HEK293 (cell line): Measurements from ENCODE around the gene TMOD4.

ENCODE experiments used
- GFI1B ChIP-seq: fragments of 450-650 bp; formaldehyde crosslinking; IDR thresholded peaks from 2 replicates; pipeline ENCODE4 v1.5.1; 2016; ENCODE audit warnings: missing biosample characterization, missing genetic modification characterization
- GLIS2 ChIP-seq: fragments of 450-650 bp; formaldehyde crosslinking; IDR thresholded peaks from 2 replicates; pipeline ENCODE4 v1.5.1; 2016; ENCODE audit warnings: missing biosample characterization, missing genetic modification characterization
- HOXC10 ChIP-seq: sonication (generic); formaldehyde crosslinking; IDR thresholded peaks from 2 replicates; pipeline ENCODE4 v1.8.1; 2023; ENCODE audit warnings: mild to moderate bottlenecking, missing genetic modification reagents
- KLF1 ChIP-seq: fragments of 450-650 bp; formaldehyde crosslinking; IDR thresholded peaks from 2 replicates; pipeline ENCODE4 v1.5.1; 2016; ENCODE audit warnings: missing biosample characterization, missing genetic modification characterization
- PRDM6 ChIP-seq: fragments of 450-650 bp; formaldehyde crosslinking; IDR thresholded peaks from 2 replicates; pipeline ENCODE4 v1.5.1; 2017; ENCODE audit warnings: missing biosample characterization, missing genetic modification characterization
- SCRT1 ChIP-seq: fragments of 450-650 bp; formaldehyde crosslinking; IDR thresholded peaks from 2 replicates; pipeline ENCODE4 v1.5.1; 2016; ENCODE audit warnings: missing biosample characterization, missing genetic modification characterization, borderline replicate concordance
- SETDB1 ChIP-seq: IDR thresholded peaks from one replicate; pipeline ENCODE4 v1.6.1; 2017; ENCODE audit warnings: mild to moderate bottlenecking, low read length, moderate library complexity, mixed read lengths; ENCODE audit not compliant: insufficient read length
- SP2 ChIP-seq: fragments of 450-650 bp; formaldehyde crosslinking; IDR thresholded peaks from 2 replicates; pipeline ENCODE4 v1.5.1; 2016; ENCODE audit warnings: missing biosample characterization, missing genetic modification characterization
- ZBTB17 ChIP-seq: fragments of 450-650 bp; formaldehyde crosslinking; IDR thresholded peaks from 2 replicates; pipeline ENCODE4 v1.5.1; 2016; ENCODE audit warnings: missing biosample characterization, missing genetic modification characterization
- ZBTB20 ChIP-seq: fragments of 450-650 bp; formaldehyde crosslinking; IDR thresholded peaks from 2 replicates; pipeline ENCODE4 v1.5.1; 2016; ENCODE audit warnings: missing biosample characterization, missing genetic modification characterization
- ZFP69B ChIP-seq: fragments of 450-650 bp; formaldehyde crosslinking; IDR thresholded peaks from 2 replicates; pipeline ENCODE4 v1.5.1; 2016; ENCODE audit warnings: missing biosample characterization, missing genetic modification characterization
- ZNF121 ChIP-seq: fragments of 450-650 bp; formaldehyde crosslinking; IDR thresholded peaks from 2 replicates; pipeline ENCODE4 v1.5.1; 2016; ENCODE audit warnings: missing biosample characterization, missing genetic modification characterization
- ZNF138 ChIP-seq: fragments of 450-650 bp; formaldehyde crosslinking; IDR thresholded peaks from 2 replicates; pipeline ENCODE4 v1.5.1; 2016; ENCODE audit warnings: missing biosample characterization, missing genetic modification characterization, borderline replicate concordance
- ZNF184 ChIP-seq: fragments of 450-650 bp; IDR thresholded peaks from 2 replicates; pipeline ENCODE4 v1.5.1; 2018; ENCODE audit warnings: missing biosample characterization, mild to moderate bottlenecking, missing genetic modification characterization
- ZNF2 ChIP-seq: fragments of 450-650 bp; formaldehyde crosslinking; IDR thresholded peaks from 2 replicates; pipeline ENCODE4 v1.5.1; 2016; ENCODE audit warnings: missing biosample characterization, missing genetic modification characterization
- ZNF24 ChIP-seq: fragments of 450-650 bp; formaldehyde crosslinking; IDR thresholded peaks from 2 replicates; pipeline ENCODE4 v1.5.1; 2016; ENCODE audit warnings: missing biosample characterization, missing genetic modification characterization
- ZNF248 ChIP-seq: fragments of 450-650 bp; formaldehyde crosslinking; IDR thresholded peaks from 2 replicates; pipeline ENCODE4 v1.5.1; 2017; ENCODE audit warnings: missing biosample characterization, missing genetic modification characterization
- ZNF335 ChIP-seq: fragments of 450-650 bp; formaldehyde crosslinking; conservative IDR thresholded peaks from 2 replicates; pipeline ENCODE4 v1.5.1; 2016; ENCODE audit warnings: missing biosample characterization, missing genetic modification characterization
- ZNF366 ChIP-seq: fragments of 450-650 bp; formaldehyde crosslinking; conservative IDR thresholded peaks from 2 replicates; pipeline ENCODE4 v1.5.1; 2016; ENCODE audit warnings: missing biosample characterization, missing genetic modification characterization
- ZNF37A ChIP-seq: fragments of 450-650 bp; IDR thresholded peaks from 2 replicates; pipeline ENCODE4 v1.5.1; 2018; ENCODE audit warnings: missing biosample characterization, missing genetic modification characterization
- ZNF510 ChIP-seq: fragments of 450-650 bp; formaldehyde crosslinking; IDR thresholded peaks from 2 replicates; pipeline ENCODE4 v1.5.1; 2018; ENCODE audit warnings: mild to moderate bottlenecking, missing genetic modification characterization, missing biosample characterization; ENCODE audit not compliant: insufficient replicate concordance
- ZNF530 ChIP-seq: fragments of 450-650 bp; formaldehyde crosslinking; IDR thresholded peaks from 2 replicates; pipeline ENCODE4 v1.5.1; 2016; ENCODE audit warnings: low read depth, missing biosample characterization, missing genetic modification characterization
- ZNF558 ChIP-seq: fragments of 450-650 bp; formaldehyde crosslinking; IDR thresholded peaks from 2 replicates; pipeline ENCODE4 v1.5.1; 2016; ENCODE audit warnings: missing biosample characterization, missing genetic modification characterization
- ZNF623 ChIP-seq: fragments of 450-650 bp; formaldehyde crosslinking; IDR thresholded peaks from 2 replicates; pipeline ENCODE4 v1.5.1; 2016; ENCODE audit warnings: missing biosample characterization, missing genetic modification characterization
- ZNF677 ChIP-seq: fragments of 450-650 bp; IDR thresholded peaks from 2 replicates; pipeline ENCODE4 v1.5.0; 2018; ENCODE audit warnings: missing biosample characterization, mild to moderate bottlenecking, missing genetic modification characterization, moderate library complexity
- ZNF777 ChIP-seq: fragments of 450-650 bp; formaldehyde crosslinking; IDR thresholded peaks from 2 replicates; pipeline ENCODE4 v1.5.1; 2017; ENCODE audit warnings: missing biosample characterization, missing genetic modification characterization, borderline replicate concordance
- ZSCAN4 ChIP-seq: fragments of 450-650 bp; formaldehyde crosslinking; IDR thresholded peaks from 2 replicates; pipeline ENCODE4 v1.5.1; 2017; ENCODE audit warnings: missing biosample characterization, missing genetic modification characterization
- TF ChIP-seq, protein P1 (sequence below): fragments of 450-650 bp; formaldehyde crosslinking; IDR thresholded peaks from 2 replicates; pipeline ENCODE4 v1.5.0; 2017; ENCODE audit warnings: missing biosample characterization, missing genetic modification characterization, borderline replicate concordance
- TF ChIP-seq, protein P2 (sequence below): fragments of 450-650 bp; formaldehyde crosslinking; IDR thresholded peaks from 2 replicates; pipeline ENCODE4 v1.5.1; 2016; ENCODE audit warnings: missing biosample characterization, missing genetic modification characterization
- TF ChIP-seq, protein P3 (sequence below): fragments of 450-650 bp; formaldehyde crosslinking; IDR thresholded peaks from 2 replicates; pipeline ENCODE4 v1.5.1; 2016; ENCODE audit warnings: missing biosample characterization, missing genetic modification characterization

The TMOD4 gene

DNA sequence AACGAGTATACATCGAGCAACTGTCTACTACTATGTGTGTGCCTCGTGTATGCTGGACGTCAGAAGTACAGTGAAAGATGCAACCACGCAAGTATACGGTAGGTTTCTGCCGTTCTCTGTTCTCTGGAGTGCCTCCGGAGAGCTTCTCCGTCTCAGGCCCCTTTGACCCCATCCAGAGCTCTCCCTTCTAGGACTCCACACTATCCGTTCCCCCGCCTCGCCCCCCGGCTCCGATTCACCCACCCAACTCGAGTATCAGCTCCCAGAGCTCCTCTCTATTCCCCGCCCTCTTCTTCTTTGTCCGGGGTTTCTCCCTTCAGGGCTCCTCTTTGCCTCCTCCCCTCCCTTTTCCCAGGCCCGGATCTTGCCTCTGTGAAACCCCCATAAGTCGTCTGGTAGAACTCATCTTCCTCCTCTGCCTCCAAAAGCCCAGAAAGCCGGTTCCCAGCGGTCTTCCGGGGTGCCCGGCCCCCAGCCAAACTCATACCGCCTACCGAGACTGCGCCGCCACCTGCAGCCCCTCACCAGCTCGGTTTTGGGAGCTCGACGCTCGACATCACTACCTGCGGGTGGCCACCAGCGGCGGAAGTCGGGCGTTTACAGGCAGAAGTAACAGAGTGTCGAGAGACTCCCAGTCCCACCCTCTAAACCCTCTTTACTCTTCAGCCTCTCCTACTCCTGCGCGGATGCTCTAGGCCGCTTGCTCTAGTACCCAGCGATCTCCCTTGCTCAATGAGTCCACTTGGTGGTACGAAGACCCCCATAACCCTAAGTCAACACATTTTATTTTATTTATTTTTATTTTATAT is 14.1 kb upstream of the TMOD4 start, which contains the start of gene VPS72 (continued):
- TF ChIP-seq HOXC10 (CRISPR knock-in tag) (no peak), KLF1 (tag by site-specific recombination) (peak; percentile 65), ZNF558 (tag by site-specific recombination) (peak; percentile 54; the same call in 1 of the 2 replicates), ZNF510 (tag by site-specific recombination) (no peak), SETDB1 (no peak), GLIS2 (tag by site-specific recombination) (peak; percentile 98), ZBTB20 (peak; percentile 86), ZBTB17 (tag by site-specific recombination) (peak; percentile 100), ZNF777 (tag by site-specific recombination) (no peak), ZNF623 (tag by site-specific recombination) (no peak), ZNF366 (tag by site-specific recombination) (peak; percentile 90), ZNF530 (tag by site-specific recombination) (no peak), ZNF121 (tag by site-specific recombination) (no peak), ZNF24 (tag by site-specific recombination) (peak; percentile 87; the same call in 1 of the 2 replicates), PRDM6 (tag by site-specific recombination) (no peak), ZNF37A (tag by site-specific recombination) (no peak), ZNF248 (no peak), ZNF184 (0 out of 2 replicates have a peak, but pooled peaks have one; percentile 59), ZNF335 (tag by site-specific recombination) (peak; percentile 74), SCRT1 (tag by site-specific recombination) (peak; percentile 95), ZFP69B (tag by site-specific recombination) (0 out of 2 replicates have a peak, but pooled peaks have one; percentile 48), SP2 (tag by site-specific recombination) (peak; percentile 70), ZSCAN4 (tag by site-specific recombination) (no peak), GFI1B (tag by site-specific recombination) (no peak), ZNF138 (no peak), ZNF677 (no peak), ZNF2 (tag by site-specific recombination) (peak; percentile 66; the same call in 1 of the 2 replicates)
- TF ChIP-seq, protein P1, sequence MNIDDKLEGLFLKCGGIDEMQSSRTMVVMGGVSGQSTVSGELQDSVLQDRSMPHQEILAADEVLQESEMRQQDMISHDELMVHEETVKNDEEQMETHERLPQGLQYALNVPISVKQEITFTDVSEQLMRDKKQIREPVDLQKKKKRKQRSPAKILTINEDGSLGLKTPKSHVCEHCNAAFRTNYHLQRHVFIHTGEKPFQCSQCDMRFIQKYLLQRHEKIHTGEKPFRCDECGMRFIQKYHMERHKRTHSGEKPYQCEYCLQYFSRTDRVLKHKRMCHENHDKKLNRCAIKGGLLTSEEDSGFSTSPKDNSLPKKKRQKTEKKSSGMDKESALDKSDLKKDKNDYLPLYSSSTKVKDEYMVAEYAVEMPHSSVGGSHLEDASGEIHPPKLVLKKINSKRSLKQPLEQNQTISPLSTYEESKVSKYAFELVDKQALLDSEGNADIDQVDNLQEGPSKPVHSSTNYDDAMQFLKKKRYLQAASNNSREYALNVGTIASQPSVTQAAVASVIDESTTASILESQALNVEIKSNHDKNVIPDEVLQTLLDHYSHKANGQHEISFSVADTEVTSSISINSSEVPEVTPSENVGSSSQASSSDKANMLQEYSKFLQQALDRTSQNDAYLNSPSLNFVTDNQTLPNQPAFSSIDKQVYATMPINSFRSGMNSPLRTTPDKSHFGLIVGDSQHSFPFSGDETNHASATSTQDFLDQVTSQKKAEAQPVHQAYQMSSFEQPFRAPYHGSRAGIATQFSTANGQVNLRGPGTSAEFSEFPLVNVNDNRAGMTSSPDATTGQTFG (tag by site-specific recombination): no peak
- TF ChIP-seq, protein P2, sequence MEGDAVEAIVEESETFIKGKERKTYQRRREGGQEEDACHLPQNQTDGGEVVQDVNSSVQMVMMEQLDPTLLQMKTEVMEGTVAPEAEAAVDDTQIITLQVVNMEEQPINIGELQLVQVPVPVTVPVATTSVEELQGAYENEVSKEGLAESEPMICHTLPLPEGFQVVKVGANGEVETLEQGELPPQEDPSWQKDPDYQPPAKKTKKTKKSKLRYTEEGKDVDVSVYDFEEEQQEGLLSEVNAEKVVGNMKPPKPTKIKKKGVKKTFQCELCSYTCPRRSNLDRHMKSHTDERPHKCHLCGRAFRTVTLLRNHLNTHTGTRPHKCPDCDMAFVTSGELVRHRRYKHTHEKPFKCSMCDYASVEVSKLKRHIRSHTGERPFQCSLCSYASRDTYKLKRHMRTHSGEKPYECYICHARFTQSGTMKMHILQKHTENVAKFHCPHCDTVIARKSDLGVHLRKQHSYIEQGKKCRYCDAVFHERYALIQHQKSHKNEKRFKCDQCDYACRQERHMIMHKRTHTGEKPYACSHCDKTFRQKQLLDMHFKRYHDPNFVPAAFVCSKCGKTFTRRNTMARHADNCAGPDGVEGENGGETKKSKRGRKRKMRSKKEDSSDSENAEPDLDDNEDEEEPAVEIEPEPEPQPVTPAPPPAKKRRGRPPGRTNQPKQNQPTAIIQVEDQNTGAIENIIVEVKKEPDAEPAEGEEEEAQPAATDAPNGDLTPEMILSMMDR (tag by site-specific recombination): peak; percentile 48
- TF ChIP-seq, protein P3, sequence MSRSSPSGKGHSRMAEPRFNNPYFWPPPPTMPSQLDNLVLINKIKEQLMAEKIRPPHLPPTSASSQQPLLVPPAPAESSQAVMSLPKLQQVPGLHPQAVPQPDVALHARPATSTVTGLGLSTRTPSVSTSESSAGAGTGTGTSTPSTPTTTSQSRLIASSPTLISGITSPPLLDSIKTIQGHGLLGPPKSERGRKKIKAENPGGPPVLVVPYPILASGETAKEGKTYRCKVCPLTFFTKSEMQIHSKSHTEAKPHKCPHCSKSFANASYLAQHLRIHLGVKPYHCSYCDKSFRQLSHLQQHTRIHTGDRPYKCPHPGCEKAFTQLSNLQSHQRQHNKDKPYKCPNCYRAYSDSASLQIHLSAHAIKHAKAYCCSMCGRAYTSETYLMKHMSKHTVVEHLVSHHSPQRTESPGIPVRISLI (tag by site-specific recombination): no peak
